Psoas muscle (tissue), 8 donors: ENCODE results near the gene TBC1D19. TPM values are rescaled to one million over a fixed set of nuclear protein-coding genes. Genes with fewer than 3 reads are reported as not detected.
A peak's percentile ranks its signal among the peaks of the same experiment; 100 is the strongest.
"Not testable (repeated sequence)": the region's sequence is repeated elsewhere in the genome, so short reads cannot be mapped to it uniquely, and the experiment has no call there.

ENCODE experiments used
- ATAC-seq, 4 donors: fragments of 200-7000 bp; cut with Tn5 transposase; one replicate each; pipeline ENCODE4 v1.9.1; 2020; ENCODE audit warnings: moderate library complexity in 3 of 4, mild to moderate bottlenecking in 2 of 4
- DNase-seq, 2 donors: peaks; one replicate each; pipeline ENCODE4 v3.0.0-alpha.2; 2020
- H3K27ac ChIP-seq: fragments of 200-600 bp; one replicate; pipeline ENCODE4 v1.8.0; 2022
- H3K27me3 ChIP-seq, 3 donors: fragments of 200-600 bp in 1 of 3; one replicate each; pipeline versions ENCODE4 v1.6.1 to v1.8.0; 2013 to 2022; ENCODE audit warnings: low read length in 2 of 3, mild to moderate bottlenecking in 2 of 3, moderate library complexity in 1 of 3; ENCODE audit not compliant: insufficient read depth in 3 of 3
- H3K36me3 ChIP-seq, 2 donors: fragments of 200-600 bp in 1 of 2; one replicate each; pipeline versions ENCODE4 v1.6.1 to v1.8.0; 2013 to 2022; ENCODE audit warnings: low read depth in 1 of 2, mild to moderate bottlenecking in 1 of 2, moderate library complexity in 1 of 2; ENCODE audit not compliant: insufficient read depth in 1 of 2
- H3K4me1 ChIP-seq: fragments of 200-600 bp; one replicate; pipeline ENCODE4 v1.8.0; 2022
- H3K4me3 ChIP-seq: fragments of 200-600 bp; one replicate; pipeline ENCODE4 v1.8.0; 2022; ENCODE audit warnings: mild to moderate bottlenecking
- H3K9me3 ChIP-seq: fragments of 200-600 bp; one replicate; pipeline ENCODE4 v1.8.0; 2022
- WGBS, 3 donors: extraction: QIAGEN DNeasy Blood & Tissue Kit; methylation state at CpG; one replicate each; pipeline versions ENCODE4 v1.1.6 to v1.1.7; 2013; 5-methylcytosine and 5-hydroxymethylcytosine counted together
- intact Hi-C, 2 donors: fragments of 100-400 bp; cut with DNase I; formaldehyde crosslinking; loops; one replicate each; pipeline versions ENCODE4 v1.11.0 to v1.14.2; 2022
- polyA plus RNA-seq, 3 donors: library from polyadenylated mRNA; stranded (reverse); fragments of 200-250 nt; gene quantifications; one replicate each; pipeline ENCODE4 v1.2.3, GENCODE V29; 2013
- total RNA-seq, 4 donors: library from RNA; stranded (reverse); fragmentation: NEBNext Ultra II Directional in 2 of 4; extraction: Animal tissue kit (Norgen Biotek cat#: 25700) in 2 of 4; gene quantifications; one replicate each; pipeline versions ENCODE4 v1.2.1 to v1.2.4, GENCODE V29; 2021 to 2023
- TF ChIP-seq, protein P1 (sequence below): fragments of 200-600 bp; IDR thresholded peaks from one replicate; pipeline ENCODE4 v1.8.0; 2022; ENCODE audit warnings: antibody characterized with exemption
- donor health status: healthy with polysubstance abuse.
- donor health status: DM: no; HTN: no; CAD: no; lungs with moderate emphysema.
- donor health status: Bipolar disorder and iron deficiency.
- donor health status: healthy.
- donor health status: DM: yes; HTN: yes; CAD: no.
- donor health status: DM: no; HTN: no; CAD: no.
- donor health status: DM: no; HTN: no; CAD: no.
- donor health status: DM: yes; HTN: yes; CAD: no.

Gene TBC1D19
- total and polyA plus RNA-seq, 7 donors, result 1.0 to 8.2 (median 4.8) TPM

DNA sequence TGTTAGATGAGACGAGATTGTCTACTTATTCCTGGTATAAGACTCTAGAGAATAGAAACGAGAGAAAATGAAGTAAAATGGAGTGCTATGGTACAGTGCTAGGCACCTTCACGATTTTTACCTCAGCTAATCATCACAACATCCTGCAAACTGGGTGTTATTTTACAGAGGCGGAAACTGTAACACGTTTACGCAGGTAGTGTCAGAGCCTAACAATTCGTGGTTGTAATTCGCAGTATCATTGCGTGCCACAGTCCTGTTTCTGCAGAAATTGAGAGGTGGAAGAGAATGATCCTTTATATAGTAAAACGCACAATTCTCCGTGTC, 383 bp upstream of the TBC1D19 start:
- Histone ChIP-seq H3K36me3 (no peaks in the 10 kb centered on the region), H3K27me3 (no peaks in the 10 kb centered on the region), H3K4me1 (peaks cover 5% of the 10 kb centered on the region), H3K9me3 (no peaks in the 10 kb centered on the region), H3K27ac (peak overlapping the region; percentile 67), H3K4me3 (peak overlapping the region; percentile 87)
- ATAC-seq, result peak; percentile 59 to 81 (median 75)
- intact Hi-C loops, result loop anchor here (5.0 to 10.0 kb wide), 3 partner anchors 259 to 279 kb away; partner anchors contain the start of genes RBPJ (in 1 of the 2) and STIM2 (in 1 of the 2)
- DNase-seq, result no peak
- TF ChIP-seq, protein P1, sequence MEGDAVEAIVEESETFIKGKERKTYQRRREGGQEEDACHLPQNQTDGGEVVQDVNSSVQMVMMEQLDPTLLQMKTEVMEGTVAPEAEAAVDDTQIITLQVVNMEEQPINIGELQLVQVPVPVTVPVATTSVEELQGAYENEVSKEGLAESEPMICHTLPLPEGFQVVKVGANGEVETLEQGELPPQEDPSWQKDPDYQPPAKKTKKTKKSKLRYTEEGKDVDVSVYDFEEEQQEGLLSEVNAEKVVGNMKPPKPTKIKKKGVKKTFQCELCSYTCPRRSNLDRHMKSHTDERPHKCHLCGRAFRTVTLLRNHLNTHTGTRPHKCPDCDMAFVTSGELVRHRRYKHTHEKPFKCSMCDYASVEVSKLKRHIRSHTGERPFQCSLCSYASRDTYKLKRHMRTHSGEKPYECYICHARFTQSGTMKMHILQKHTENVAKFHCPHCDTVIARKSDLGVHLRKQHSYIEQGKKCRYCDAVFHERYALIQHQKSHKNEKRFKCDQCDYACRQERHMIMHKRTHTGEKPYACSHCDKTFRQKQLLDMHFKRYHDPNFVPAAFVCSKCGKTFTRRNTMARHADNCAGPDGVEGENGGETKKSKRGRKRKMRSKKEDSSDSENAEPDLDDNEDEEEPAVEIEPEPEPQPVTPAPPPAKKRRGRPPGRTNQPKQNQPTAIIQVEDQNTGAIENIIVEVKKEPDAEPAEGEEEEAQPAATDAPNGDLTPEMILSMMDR, result no peak
- 1 to 3% (median 1%) methylated on average over 11 of the region's 11 CpGs for WGBS, 3 donors

DNA sequence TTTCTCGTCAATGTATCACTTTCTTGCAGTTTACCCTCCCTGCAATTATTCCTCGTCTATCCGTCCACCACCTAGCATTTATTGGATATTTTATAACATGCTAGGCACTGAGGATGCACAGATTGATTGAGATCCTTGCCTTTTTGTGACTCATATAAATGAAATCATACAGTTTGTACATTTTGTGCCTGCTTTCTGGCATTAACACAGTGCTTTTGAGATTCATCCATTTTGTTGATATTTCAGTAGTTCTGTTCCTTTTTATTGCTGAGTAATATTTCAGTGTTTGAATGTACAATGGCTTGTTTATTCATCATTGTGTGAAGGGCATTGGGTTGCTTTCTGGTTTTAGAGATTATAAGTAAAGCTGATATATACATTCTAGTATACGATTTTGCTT, 841 bp downstream of the TBC1D19 start:
- WGBS, 3 donors, result 19 to 28% (median 23%) methylated on average over 4 of the region's 4 CpGs
- DNase-seq, result no peak
- Histone ChIP-seq H3K4me3 (peak overlapping the region; percentile 87), H3K27ac (no peak overlapping the region), H3K36me3 (no peaks in the 10 kb centered on the region), H3K27me3 (no peaks in the 10 kb centered on the region), H3K4me1 (peaks cover 5% of the 10 kb centered on the region), H3K9me3 (no peaks in the 10 kb centered on the region)
- ATAC-seq, result no peak
- intact Hi-C loops, result loop anchor here (5.0 to 10.0 kb wide), 3 partner anchors 260 to 278 kb away; partner anchors contain the start of genes RBPJ (in 1 of the 2) and STIM2 (in 1 of the 2)
- TF ChIP-seq, protein P1, result no peak

DNA sequence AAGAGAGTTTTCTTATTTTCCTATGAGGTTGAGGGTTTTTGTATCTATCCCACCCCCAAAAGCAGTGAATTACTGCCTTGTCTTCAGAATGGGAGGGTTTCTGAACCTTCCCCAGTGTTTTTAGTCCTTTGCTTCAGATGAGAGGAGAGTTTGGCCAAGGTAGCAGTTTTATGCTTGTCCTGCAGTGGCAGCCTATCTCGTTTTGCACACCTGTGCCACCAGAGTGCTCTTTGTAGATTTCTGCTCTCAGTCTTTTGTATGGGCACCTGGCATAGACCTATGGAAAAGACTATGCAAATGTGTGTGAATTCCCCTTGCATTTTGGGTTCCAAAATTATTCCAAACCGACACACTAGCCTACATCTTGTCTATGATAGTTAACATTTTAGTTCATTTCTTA, 5.8 kb downstream of the TBC1D19 start:
- no peaks in the 10 kb centered on the region for H3K36me3 ChIP-seq
- DNase-seq (no peak), ATAC-seq (no peak)
- no peak overlapping the region for H3K4me3 ChIP-seq
- H3K4me1 ChIP-seq, result no peaks in the 10 kb centered on the region
- H3K27me3 ChIP-seq, result no peaks in the 10 kb centered on the region
- 54 to 66% (median 55%) methylated on average over 2 of the region's 2 CpGs for WGBS, 3 donors
- H3K9me3 ChIP-seq, result no peaks in the 10 kb centered on the region
- intact Hi-C loops, result loop anchor here in 1 of 2 donors (10.0 kb wide), 2 partner anchors 265 kb away; partner anchors contain the start of gene RBPJ
- TF ChIP-seq, protein P1, result no peak
- no peak overlapping the region for H3K27ac ChIP-seq

DNA sequence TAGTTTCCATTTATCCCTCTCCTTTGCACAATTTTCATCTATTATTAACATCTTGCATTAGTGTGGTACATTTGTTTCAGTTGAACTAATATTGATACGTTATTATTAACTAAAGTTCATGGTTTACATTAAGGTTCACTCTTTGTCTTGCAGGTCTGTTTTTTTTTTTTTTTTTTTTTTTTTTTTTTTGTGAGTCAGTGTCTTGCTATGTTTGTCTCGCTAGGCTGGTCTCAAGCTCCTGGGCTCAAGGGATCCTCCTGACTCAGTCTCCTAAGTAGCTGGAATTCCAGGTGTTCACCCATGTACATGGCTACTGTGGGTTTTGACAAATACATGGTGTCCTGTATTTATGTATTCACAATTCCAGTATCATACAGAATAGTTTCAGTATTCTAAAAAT, 6.8 kb downstream of the TBC1D19 start:
- ATAC-seq, result no peak
- intact Hi-C loops, result no loop called here
- Histone ChIP-seq H3K36me3 (no peaks in the 10 kb centered on the region), H3K27ac (no peak overlapping the region), H3K4me3 (no peak overlapping the region), H3K9me3 (no peaks in the 10 kb centered on the region), H3K27me3 (no peaks in the 10 kb centered on the region), H3K4me1 (no peaks in the 10 kb centered on the region)
- no peak for DNase-seq
- TF ChIP-seq, protein P1, result no peak
- 88 to 98% (median 93%) methylated on average over 2 of the region's 2 CpGs for whole genome bisulfite sequencing, 3 donors

DNA sequence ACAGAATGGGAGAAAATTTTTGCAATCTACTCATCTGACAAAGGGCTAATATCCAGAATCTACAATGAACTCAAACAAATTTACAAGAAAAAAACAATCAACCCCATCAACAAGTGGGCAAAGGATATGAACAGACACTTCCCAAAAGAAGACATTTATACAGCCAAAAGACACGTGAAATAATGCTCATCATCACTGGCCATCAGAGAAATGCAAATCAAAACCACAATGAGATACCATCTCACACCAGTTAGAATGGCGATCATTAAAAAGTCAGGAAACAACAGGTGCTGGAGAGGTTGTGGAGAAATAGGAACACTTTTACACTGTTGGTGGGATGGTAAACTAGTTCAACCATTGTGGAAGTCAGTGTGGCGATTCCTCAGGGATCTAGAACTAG, 9.7 kb downstream of the TBC1D19 start:
- ATAC-seq, H3K27ac ChIP-seq, H3K9me3 ChIP-seq, H3K4me3 ChIP-seq, intact Hi-C loops, H3K27me3 ChIP-seq, H3K4me1 ChIP-seq, DNase-seq, H3K36me3 ChIP-seq: not testable (repeated sequence)
- 94 to 100% (median 98%) methylated on average over 2 to 3 of the region's 3 CpGs for WGBS, 3 donors
